Activated naive CD4-positive, alpha-beta T cell treated with anti-CD3 and anti-CD28 coated beads, Interleukin-2, amount 50 U/mL, for 72 hours (primary cell): ENCODE data around the gene OR1N2. TPM values are rescaled to one million over a fixed set of nuclear protein-coding genes. Genes with fewer than 3 reads are reported as not detected.
"Not testable (repeated sequence)": the region's sequence is repeated elsewhere in the genome, so short reads cannot be mapped to it uniquely, and the experiment has no call there.

Experiments
- ATAC-seq, 2 donors: fragments of 150-1000 bp; cut with Tn5 transposase; 2 replicates each; pipeline ENCODE4 v1.10.0; 2021; ENCODE audit warnings: mild to moderate bottlenecking in 2 of 2, moderate library complexity in 2 of 2
- DNase-seq, 2 donors: peaks; one replicate each; pipeline ENCODE4 v3.0.0; 2021 to 2022; ENCODE audit warnings: low spot score in 2 of 2
- H3K27ac Mint-ChIP-seq, 2 donors: one replicate each; pipeline ENCODE4 v1.8.0; 2022; ENCODE audit warnings: mild to moderate bottlenecking in 2 of 2, mixed read lengths in 2 of 2
- H3K36me3 Mint-ChIP-seq, 2 donors: one replicate each; pipeline ENCODE4 v1.8.0; 2022; ENCODE audit warnings: mixed read lengths in 2 of 2
- H3K9me3 Mint-ChIP-seq, 2 donors: one replicate each; pipeline ENCODE4 v1.8.0; 2022; ENCODE audit warnings: mixed read lengths in 2 of 2
- total RNA-seq, 2 donors: library from RNA; stranded (reverse); gene quantifications; one replicate each; pipeline ENCODE4 v1.2.3, GENCODE V29; 2022

OR1N2 gene
- total RNA-seq: not detected

- DNase-seq (no peak), ATAC-seq (no peak)
- Mint-ChIP-seq H3K27ac (no peak within 1 kb of the TSS), H3K36me3 (no peaks in the 10 kb centered on the region), H3K9me3 (no peaks in the 10 kb centered on the region)
Measured at GRCh38 chr9:122552812-122553211, at the start of gene OR1N2. OR1N2 (plus strand) TSS chr9:122553112; CDS start chr9:122553212, 100 bp downstream.

- ATAC-seq (no peak), DNase-seq (no peak)
- no peaks in the 10 kb centered on the region for H3K36me3 Mint-ChIP-seq
- no peaks in the 10 kb centered on the region for H3K9me3 Mint-ChIP-seq
- H3K27ac Mint-ChIP-seq: no peak overlapping the region
Measured at GRCh38 chr9:122506964-122507363, 45.9 kb upstream of the OR1N2 start.

- no peak for ATAC-seq
Measured at GRCh38 chr9:122510502-122510901, 42.4 kb upstream of the OR1N2 start, which contains the start of gene OR1J2. OR1J2 (plus strand) TSS chr9:122510802; CDS start chr9:122510802, 0 bp downstream.

GRCh38 chr9:122518226-122518625 is 34.7 kb upstream of the OR1N2 start:
- Mint-ChIP-seq H3K27ac (no peak overlapping the region), H3K36me3 (no peaks in the 10 kb centered on the region), H3K9me3 (no peaks in the 10 kb centered on the region)
- DNase-seq (no peak), ATAC-seq (no peak)

More at GRCh38 chr9:122510502-122510901, 42.4 kb upstream of the OR1N2 start, which contains the start of gene OR1J2:
- no peak for DNase-seq
- H3K9me3 Mint-ChIP-seq: no peaks in the 10 kb centered on the region
- H3K27ac Mint-ChIP-seq: peak within 1 kb of the TSS in 1 of 2 donors; percentile 67
- H3K36me3 Mint-ChIP-seq: no peaks in the 10 kb centered on the region

- no peaks in the 10 kb centered on the region for H3K9me3 Mint-ChIP-seq
Measured at GRCh38 chr9:122518841-122519240, 34.1 kb upstream of the OR1N2 start, which contains the start of gene OR1J4. OR1J4 (plus strand) TSS chr9:122519141; CDS start chr9:122519141, 0 bp downstream.

GRCh38 chr9:122519376-122519775 is 33.5 kb upstream of the OR1N2 start:
- Mint-ChIP-seq H3K36me3 (no peaks in the 10 kb centered on the region), H3K27ac (no peak overlapping the region), H3K9me3 (no peaks in the 10 kb centered on the region)
- ATAC-seq (no peak), DNase-seq (no peak)

More at GRCh38 chr9:122518841-122519240, 34.1 kb upstream of the OR1N2 start, which contains the start of gene OR1J4:
- Mint-ChIP-seq H3K27ac (no peak within 1 kb of the TSS), H3K36me3 (no peaks in the 10 kb centered on the region)
- ATAC-seq (no peak), DNase-seq (no peak)

- ATAC-seq: peak; percentile 40 to 48
- H3K27ac Mint-ChIP-seq: no peak overlapping the region
Measured at GRCh38 chr9:122526602-122527001, 26.3 kb upstream of the OR1N2 start.

GRCh38 chr9:122527193-122527592 is 25.7 kb upstream of the OR1N2 start, which contains the start of gene OR1N1:
OR1N1 (minus strand) TSS chr9:122527293; CDS start chr9:122527293, 0 bp downstream.
- DNase-seq (no peak), ATAC-seq (no peak)
- no peaks in the 10 kb centered on the region for H3K9me3 Mint-ChIP-seq
- no peaks in the 10 kb centered on the region for H3K36me3 Mint-ChIP-seq
- no peak within 1 kb of the TSS for H3K27ac Mint-ChIP-seq

More at GRCh38 chr9:122526602-122527001, 26.3 kb upstream of the OR1N2 start:
- H3K9me3 Mint-ChIP-seq: no peaks in the 10 kb centered on the region
- no peaks in the 10 kb centered on the region for H3K36me3 Mint-ChIP-seq
- DNase-seq: no peak

GRCh38 chr9:122531157-122531556 is 21.8 kb upstream of the OR1N2 start:
- ATAC-seq, H3K27ac Mint-ChIP-seq, H3K36me3 Mint-ChIP-seq, H3K9me3 Mint-ChIP-seq, DNase-seq: not testable (repeated sequence)

- peaks cover 6 to 7% of the 10 kb centered on the region in 2 donors for H3K9me3 Mint-ChIP-seq
- DNase-seq: no peak
- H3K36me3 Mint-ChIP-seq: peaks cover 0 to 7% of the 10 kb centered on the region in 2 donors
Measured at GRCh38 chr9:122536134-122536533, 16.8 kb upstream of the OR1N2 start.

GRCh38 chr9:122537066-122537465 is 15.8 kb upstream of the OR1N2 start:
- DNase-seq, H3K36me3 Mint-ChIP-seq, H3K9me3 Mint-ChIP-seq, ATAC-seq, H3K27ac Mint-ChIP-seq: not testable (repeated sequence)

More at GRCh38 chr9:122536134-122536533, 16.8 kb upstream of the OR1N2 start:
- ATAC-seq: no peak
- H3K27ac Mint-ChIP-seq: no peak overlapping the region

- no peak for DNase-seq
- Mint-ChIP-seq H3K27ac (no peak overlapping the region), H3K36me3 (peaks cover 0 to 7% of the 10 kb centered on the region in 2 donors), H3K9me3 (peaks cover 6 to 7% of the 10 kb centered on the region in 2 donors)
- ATAC-seq: no peak
Measured at GRCh38 chr9:122538757-122539156, 14.2 kb upstream of the OR1N2 start.

GRCh38 chr9:122546196-122546595 is 6.7 kb upstream of the OR1N2 start:
- no peaks in the 10 kb centered on the region for H3K36me3 Mint-ChIP-seq
- no peaks in the 10 kb centered on the region for H3K9me3 Mint-ChIP-seq
- ATAC-seq: no peak
- H3K27ac Mint-ChIP-seq: no peak overlapping the region
- DNase-seq: no peak

- no peaks in the 10 kb centered on the region for H3K36me3 Mint-ChIP-seq
- DNase-seq (no peak), ATAC-seq (no peak)
- no peak overlapping the region for H3K27ac Mint-ChIP-seq
- H3K9me3 Mint-ChIP-seq: no peaks in the 10 kb centered on the region
Measured at GRCh38 chr9:122551371-122551770, 1.5 kb upstream of the OR1N2 start.

- ATAC-seq (no peak), DNase-seq (no peak)
- Mint-ChIP-seq H3K9me3 (peaks cover 0 to 4% of the 10 kb centered on the region in 2 donors), H3K36me3 (no peaks in the 10 kb centered on the region), H3K27ac (no peak overlapping the region)
Measured at GRCh38 chr9:122561446-122561845, 8.5 kb downstream of the OR1N2 start.

- peaks cover 0 to 4% of the 10 kb centered on the region in 2 donors for H3K9me3 Mint-ChIP-seq
- peak; percentile 20 to 35 for ATAC-seq
- DNase-seq: no peak
- no peak overlapping the region for H3K27ac Mint-ChIP-seq
- H3K36me3 Mint-ChIP-seq: no peaks in the 10 kb centered on the region
Measured at GRCh38 chr9:122562134-122562760, 9.3 kb downstream of the OR1N2 start.

- DNase-seq: no peak
- H3K36me3 Mint-ChIP-seq: no peaks in the 10 kb centered on the region
- no peaks in the 10 kb centered on the region for H3K9me3 Mint-ChIP-seq
- no peak for ATAC-seq
- no peak overlapping the region for H3K27ac Mint-ChIP-seq
Measured at GRCh38 chr9:122567901-122568300, 15.0 kb downstream of the OR1N2 start.

GRCh38 chr9:122572456-122572855 is 19.5 kb downstream of the OR1N2 start:
- no peaks in the 10 kb centered on the region for H3K36me3 Mint-ChIP-seq
- ATAC-seq (peak; percentile 73 to 99), DNase-seq (no peak)
- H3K27ac Mint-ChIP-seq: peak overlapping the region; percentile 21 to 61
- no peaks in the 10 kb centered on the region for H3K9me3 Mint-ChIP-seq
